Kidney (tissue), 14 donors: ENCODE results near the gene ZNF205. TPM values are rescaled to one million over a fixed set of nuclear protein-coding genes. Genes with fewer than 3 reads are reported as not detected.
A peak's percentile ranks its signal among the peaks of the same experiment; 100 is the strongest.

Source experiments
- DNase-seq, 5 donors: peaks; one replicate each; pipeline ENCODE4 v3.0.0-alpha.2; 2013 to 2020
- FAIRE-seq: peaks from 2 replicates; lab custom pipeline; 2012; peaks lifted over from hg19 to GRCh38; lab: Jason Lieb, UNC
- H3K27ac ChIP-seq, 2 donors: one replicate each; pipeline ENCODE4 v1.7.0; 2013; ENCODE audit warnings: low read depth in 2 of 2, low read length in 2 of 2, inconsistent platforms in 1 of 2
- H3K27me3 ChIP-seq: one replicate; pipeline ENCODE4 v1.7.1; 2013; ENCODE audit warnings: low read length, inconsistent platforms; ENCODE audit not compliant: control insufficient read depth, insufficient read depth
- H3K36me3 ChIP-seq, 3 donors: one replicate each; pipeline versions ENCODE4 v1.7.0 to v1.7.1; 2013; ENCODE audit warnings: low read length in 3 of 3, control low read depth in 1 of 3, inconsistent platforms in 1 of 3; ENCODE audit not compliant: insufficient read depth in 3 of 3, control insufficient read depth in 2 of 3
- H3K4me1 ChIP-seq, 3 donors: one replicate each; pipeline versions ENCODE4 v1.7.0 to v1.7.1; 2013; ENCODE audit warnings: low read length in 3 of 3, inconsistent platforms in 1 of 3, low read depth in 1 of 3; ENCODE audit not compliant: control insufficient read depth in 2 of 3, insufficient read depth in 2 of 3
- H3K4me3 ChIP-seq, 3 donors: one replicate each; pipeline versions ENCODE4 v1.7.0 to v1.8.1; 2013; ENCODE audit warnings: low read length in 3 of 3, control low read depth in 1 of 3, inconsistent platforms in 1 of 3
- H3K9ac ChIP-seq, 3 donors: one replicate each; pipeline versions ENCODE4 v1.7.0 to v1.7.1; 2013; ENCODE audit warnings: low read length in 3 of 3, control low read depth in 1 of 3, inconsistent platforms in 1 of 3
- H3K9me3 ChIP-seq, 3 donors: one replicate each; pipeline versions ENCODE4 v1.7.0 to v1.7.1; 2013; ENCODE audit warnings: low read length in 3 of 3, control low read depth in 1 of 3, inconsistent platforms in 1 of 3; ENCODE audit not compliant: control insufficient read depth in 2 of 3, insufficient read depth in 1 of 3
- CTCF ChIP-seq: IDR thresholded peaks from 3 replicates; pipeline ENCODE4 v1.5.1; 2012; ENCODE audit warnings: mild to moderate bottlenecking, moderate library complexity, borderline replicate concordance; ENCODE audit not compliant: insufficient read depth; ENCODE audit errors: extremely low read depth
- intact Hi-C: fragments of 100-400 bp; cut with DNase I; formaldehyde crosslinking; loops from one replicate; pipeline ENCODE4 v1.11.1; 2022
- polyA plus RNA-seq: library from polyadenylated mRNA; stranded (reverse); fragments of 350-450 nt; fragmentation: Illumina TruSeq; extraction: RNeasy Lipid Tissue Mini Kit (QIAGEN cat#74804); gene quantifications from one replicate; pipeline ENCODE4 v1.2.3, GENCODE V29; 2014; ENCODE audit warnings: low read depth, low replicate concordance; ENCODE audit not compliant: insufficient read depth
- total RNA-seq: library from RNA; stranded (reverse); fragmentation: NEBNext Ultra II Directional; extraction: Animal tissue kit (Norgen Biotek cat#: 25700); gene quantifications from one replicate; pipeline ENCODE4 v1.2.1, GENCODE V29; 2021
- donor health status: control.
- donor health status: control.
- donor health status: control.
- donor health status: control.
- donor health status: control.
- donor health status: DM: yes; HTN: yes; CAD: no.
- donor health status: Normal renal cell carcinoma (clear cell type).

The ZNF205 gene
- total and polyA plus RNA-seq, 2 donors from 2014 or later: 12.7 to 14.1 TPM

- peaks cover 2 to 4% (median 3%) of the 10 kb centered on the region in 3 donors for H3K36me3 ChIP-seq
- no peak overlapping the region for H3K27ac ChIP-seq
- no peaks in the 10 kb centered on the region for H3K27me3 ChIP-seq
- intact Hi-C loops: loop anchor here (10.0 kb wide), 1 partner anchor 49 kb away; the partner anchor contains the start of gene IL32
- FAIRE-seq (no peak), DNase-seq (no peak)
- H3K9ac ChIP-seq: peak overlapping the region in 2 of 3 donors; percentile 32 to 92
- TF ChIP-seq CTCF: no peak
- no peaks in the 10 kb centered on the region for H3K9me3 ChIP-seq
- H3K4me1 ChIP-seq: peaks cover 0 to 18% (median 11%) of the 10 kb centered on the region in 3 donors
- H3K4me3 ChIP-seq: peak overlapping the region; percentile 48 to 81 (median 66)
Measured at GRCh38 chr16:3113765-3114479, 1.5 kb downstream of the ZNF205 start.

- no peak overlapping the region for H3K9ac ChIP-seq
- no peak for TF ChIP-seq CTCF
- DNase-seq (no peak), FAIRE-seq (no peak)
- no peaks in the 10 kb centered on the region for H3K9me3 ChIP-seq
- intact Hi-C loops: loop anchor here (10.0 kb wide), 1 partner anchor 50 kb away; the partner anchor contains the start of gene IL32
- H3K4me1 ChIP-seq: peaks cover 0 to 18% (median 11%) of the 10 kb centered on the region in 3 donors
- no peak overlapping the region for H3K27ac ChIP-seq
- no peak overlapping the region for H3K4me3 ChIP-seq
- peaks cover 2 to 6% (median 3%) of the 10 kb centered on the region in 3 donors for H3K36me3 ChIP-seq
- no peaks in the 10 kb centered on the region for H3K27me3 ChIP-seq
Measured at GRCh38 chr16:3115003-3115402, 2.6 kb downstream of the ZNF205 start.

- Histone ChIP-seq H3K36me3 (peaks cover 2 to 6% (median 5%) of the 10 kb centered on the region in 3 donors), H3K9me3 (no peaks in the 10 kb centered on the region), H3K4me3 (no peak overlapping the region), H3K4me1 (peaks cover 0 to 18% (median 11%) of the 10 kb centered on the region in 3 donors), H3K27ac (no peak overlapping the region), H3K9ac (no peak overlapping the region), H3K27me3 (no peaks in the 10 kb centered on the region)
- peak in 1 of 5 donors; percentile 65 for DNase-seq
- intact Hi-C loops: loop anchor here (10.0 kb wide), 1 partner anchor 51 kb away; the partner anchor contains the start of gene IL32
- no peak for FAIRE-seq
- TF ChIP-seq CTCF: no peak
Measured at GRCh38 chr16:3115561-3115960, 3.2 kb downstream of the ZNF205 start.
